Breast epithelium (tissue), 4 donors: Measurements from ENCODE around the gene SIKE1. TPM values are rescaled to one million over a fixed set of nuclear protein-coding genes. Genes with fewer than 3 reads are reported as not detected.
"Not testable (repeated sequence)": the region's sequence is repeated elsewhere in the genome, so short reads cannot be mapped to it uniquely, and the experiment has no call there.

Source experiments
- DNase-seq, 2 donors: peaks; one replicate each; pipeline ENCODE4 v3.0.0-alpha.2; 2019; ENCODE audit warnings: low spot score in 2 of 2
- H3K27ac ChIP-seq, 2 donors: fragments of 200-600 bp; sonication (generic) in 1 of 2; one replicate each; pipeline ENCODE4 v1.5.1; 2016 to 2019; ENCODE audit warnings: mild to moderate bottlenecking in 1 of 2
- H3K27me3 ChIP-seq, 2 donors: fragments of 200-600 bp; sonication (generic) in 1 of 2; one replicate each; pipeline versions ENCODE4 v1.5.1 to v1.6.0; 2017 to 2019; ENCODE audit warnings: control low read depth in 1 of 2, mild to moderate bottlenecking in 1 of 2
- H3K36me3 ChIP-seq: fragments of 200-600 bp; one replicate; pipeline ENCODE4 v1.5.1; 2019
- H3K4me1 ChIP-seq, 2 donors: fragments of 200-600 bp; sonication (generic); one replicate each; pipeline ENCODE4 v1.5.1; 2016 to 2019; ENCODE audit warnings: control low read depth in 1 of 2
- H3K4me3 ChIP-seq, 3 donors: fragments of 200-600 bp; sonication (generic); 1 replicate in 2 of 3; 2 replicates in 1 of 3; pipeline ENCODE4 v1.5.1; 2016 to 2019; ENCODE audit warnings: mild to moderate bottlenecking in 3 of 3, moderate library complexity in 2 of 3
- H3K9me3 ChIP-seq, 2 donors: fragments of 200-600 bp; sonication (generic) in 1 of 2; one replicate each; pipeline ENCODE4 v1.5.1; 2016 to 2019; ENCODE audit warnings: control low read depth in 1 of 2
- POLR2A ChIP-seq: fragments of 450-650 bp; IDR thresholded peaks from one replicate; pipeline ENCODE4 v1.6.1; 2016; ENCODE audit warnings: antibody characterized with exemption, mild to moderate bottlenecking, moderate library complexity
- POLR2AphosphoS5 ChIP-seq, 3 donors: sonication (generic); formaldehyde crosslinking; IDR thresholded peaks; one replicate each; pipeline ENCODE4 v1.6.1; 2017; ENCODE audit warnings: antibody characterized with exemption in 3 of 3
- intact Hi-C: fragments of 100-400 bp; cut with DNase I; formaldehyde crosslinking; loops from one replicate; pipeline ENCODE4 v1.15.1; 2023; ENCODE audit warnings: low total_unique reads
- total RNA-seq, 3 donors: library from RNA; depleted of rRNA; stranded (reverse); fragments of >200 nt; gene quantifications; one replicate each; pipeline ENCODE4 v1.1.0, GENCODE V29; 2016
- TF ChIP-seq, protein P1 (sequence below), 3 donors: fragments of 450-650 bp; IDR thresholded peaks; one replicate each; pipeline ENCODE4 v1.5.1; 2016 to 2017; ENCODE audit warnings: antibody characterized with exemption in 3 of 3, mild to moderate bottlenecking in 3 of 3, moderate library complexity in 3 of 3

Gene SIKE1
- total RNA-seq, result 10 to 100 TPM; 31.6 to 41.0 (median 32.3) TPM

DNA sequence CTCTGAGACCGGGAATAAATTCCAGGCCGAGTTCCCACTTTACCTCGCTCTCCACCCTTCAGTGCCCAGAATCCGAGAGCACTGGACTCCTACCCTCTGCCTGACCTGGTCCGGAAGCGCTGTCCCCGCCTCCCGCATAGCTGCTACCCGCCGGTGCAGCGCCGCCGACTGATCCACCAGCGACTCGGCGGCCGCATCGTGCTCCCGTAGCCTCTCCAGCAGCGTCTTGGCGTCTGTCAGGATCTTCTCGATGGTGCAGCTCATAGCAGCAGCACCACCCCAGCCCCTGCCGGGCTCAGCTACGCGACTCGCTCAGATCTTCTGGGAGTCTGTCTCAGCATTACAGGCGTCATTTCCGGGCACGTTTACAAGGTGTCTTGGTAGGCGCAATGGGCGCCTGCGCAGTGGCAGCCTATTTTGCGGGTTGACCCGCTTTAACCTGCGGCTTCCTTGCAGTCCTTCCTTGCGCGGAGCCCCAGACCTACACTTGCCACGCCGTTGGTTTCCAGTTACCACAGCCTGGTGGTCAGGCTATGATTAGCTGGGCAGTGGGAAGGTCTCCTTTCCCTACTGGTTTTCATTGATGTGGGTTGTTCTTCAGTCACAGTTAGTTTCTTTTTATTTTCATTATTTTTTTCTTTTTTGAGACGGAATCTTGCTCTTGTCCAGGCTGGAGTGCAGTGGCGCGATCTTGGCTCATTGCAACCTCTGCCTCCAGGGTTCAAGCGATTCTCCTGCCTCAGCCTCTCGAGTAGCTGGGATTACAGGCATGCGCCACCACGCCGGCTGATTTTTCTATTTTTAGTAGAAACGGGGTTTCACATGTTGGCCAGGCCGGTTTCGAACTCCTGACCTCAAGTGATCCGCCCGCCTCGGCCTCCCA lies at the start of gene SIKE1:
Gene SIKE1 (minus strand): TSS at position 342 of the 883 bp plus-strand sequence. CDS start 78 bp downstream, at position 264.
- TF ChIP-seq, protein P1, sequence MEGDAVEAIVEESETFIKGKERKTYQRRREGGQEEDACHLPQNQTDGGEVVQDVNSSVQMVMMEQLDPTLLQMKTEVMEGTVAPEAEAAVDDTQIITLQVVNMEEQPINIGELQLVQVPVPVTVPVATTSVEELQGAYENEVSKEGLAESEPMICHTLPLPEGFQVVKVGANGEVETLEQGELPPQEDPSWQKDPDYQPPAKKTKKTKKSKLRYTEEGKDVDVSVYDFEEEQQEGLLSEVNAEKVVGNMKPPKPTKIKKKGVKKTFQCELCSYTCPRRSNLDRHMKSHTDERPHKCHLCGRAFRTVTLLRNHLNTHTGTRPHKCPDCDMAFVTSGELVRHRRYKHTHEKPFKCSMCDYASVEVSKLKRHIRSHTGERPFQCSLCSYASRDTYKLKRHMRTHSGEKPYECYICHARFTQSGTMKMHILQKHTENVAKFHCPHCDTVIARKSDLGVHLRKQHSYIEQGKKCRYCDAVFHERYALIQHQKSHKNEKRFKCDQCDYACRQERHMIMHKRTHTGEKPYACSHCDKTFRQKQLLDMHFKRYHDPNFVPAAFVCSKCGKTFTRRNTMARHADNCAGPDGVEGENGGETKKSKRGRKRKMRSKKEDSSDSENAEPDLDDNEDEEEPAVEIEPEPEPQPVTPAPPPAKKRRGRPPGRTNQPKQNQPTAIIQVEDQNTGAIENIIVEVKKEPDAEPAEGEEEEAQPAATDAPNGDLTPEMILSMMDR (IDR thresholded peaks at IDR 0.05), result no peak
- TF ChIP-seq POLR2A, result peak; percentile 43
- TF ChIP-seq POLR2AphosphoS5 (IDR thresholded peaks at IDR 0.05), result peak; percentile 51 to 73 (median 59)
- H3K27ac ChIP-seq, result peak within 1 kb of the TSS; percentile 88 to 98
- no peaks in the 10 kb centered on the region for H3K9me3 ChIP-seq
- intact Hi-C loops, result no loop called here
- no peaks in the 10 kb centered on the region for H3K36me3 ChIP-seq
- no peaks in the 10 kb centered on the region for H3K27me3 ChIP-seq
- H3K4me1 ChIP-seq, result no peaks in the 10 kb centered on the region
- peak; percentile 82 to 86 for DNase-seq
- H3K4me3 ChIP-seq, result peak within 1 kb of the TSS; percentile 78 to 96 (median 85)

DNA sequence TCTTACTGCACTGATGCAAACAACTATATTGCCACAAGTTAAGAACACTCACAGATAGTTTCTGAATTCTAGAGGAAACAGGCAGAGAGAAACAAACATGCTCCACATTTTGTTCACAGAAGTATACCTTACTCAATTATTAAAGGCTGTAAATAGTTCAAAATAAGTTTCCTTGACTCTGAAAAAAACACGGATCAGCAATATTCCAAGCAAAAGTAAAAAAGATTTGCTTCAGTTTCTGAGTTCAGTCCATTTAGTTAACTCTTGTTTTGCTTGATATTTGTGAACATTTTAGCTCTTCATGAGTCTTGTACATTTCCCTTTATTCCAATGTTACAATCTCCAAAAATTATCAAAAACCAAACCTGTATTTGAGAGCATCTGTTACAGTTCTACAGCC lies 49.6 kb upstream of the SIKE1 start:
- intact Hi-C loops, H3K27ac ChIP-seq, H3K9me3 ChIP-seq, H3K36me3 ChIP-seq, H3K4me1 ChIP-seq, DNase-seq, H3K4me3 ChIP-seq, H3K27me3 ChIP-seq: not testable (repeated sequence)

DNA sequence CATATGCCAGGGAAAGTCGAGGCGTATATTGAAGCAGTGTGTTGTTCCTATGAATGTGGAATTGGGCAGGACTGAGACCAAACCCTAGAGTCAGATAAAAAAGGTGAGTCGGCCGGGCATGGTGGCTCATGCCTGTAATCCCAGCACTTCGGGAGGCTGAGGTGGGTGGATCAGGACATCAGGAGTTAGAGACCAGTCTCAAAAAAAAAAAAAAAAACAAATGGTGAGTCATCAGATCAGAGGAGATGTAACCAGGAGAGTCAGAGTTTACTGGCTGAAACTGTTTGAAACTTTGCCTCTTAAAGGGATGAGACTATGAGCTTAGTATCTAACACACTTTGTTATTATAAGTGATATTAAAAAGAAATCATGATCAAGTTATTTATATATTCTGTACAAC lies 47.8 kb upstream of the SIKE1 start:
- H3K9me3 ChIP-seq, result no peaks in the 10 kb centered on the region

DNA sequence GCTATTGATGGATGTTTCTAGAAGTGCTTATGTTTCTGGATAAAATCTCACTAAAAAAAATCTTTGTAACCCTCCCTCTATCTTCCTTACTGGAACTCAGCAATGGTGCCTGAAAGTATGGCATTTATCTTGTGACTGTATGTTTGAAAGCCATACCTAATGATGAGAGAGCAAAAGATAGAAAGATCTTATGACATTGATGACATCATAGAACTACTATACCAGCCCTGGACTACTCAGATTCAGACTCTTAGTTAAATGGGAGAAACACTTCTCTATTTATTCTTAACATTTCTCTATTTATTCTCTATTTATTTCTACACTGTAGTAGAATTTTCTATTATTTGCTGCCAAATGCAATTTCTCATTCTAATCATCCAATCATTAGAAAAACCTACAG lies 41.5 kb upstream of the SIKE1 start:
- Histone ChIP-seq H3K4me1 (no peaks in the 10 kb centered on the region), H3K27ac (no peak overlapping the region), H3K4me3 (no peak overlapping the region), H3K9me3 (no peaks in the 10 kb centered on the region), H3K36me3 (no peaks in the 10 kb centered on the region), H3K27me3 (peaks cover 0 to 2% of the 10 kb centered on the region in 2 donors)
- no peak for TF ChIP-seq POLR2A
- TF ChIP-seq POLR2AphosphoS5 (IDR thresholded peaks at IDR 0.05), result no peak
- TF ChIP-seq, protein P1 (IDR thresholded peaks at IDR 0.05), result no peak
- no peak for DNase-seq
- intact Hi-C loops, result no loop called here

More for the DNA sequence above, 47.8 kb upstream of the SIKE1 start:
- TF ChIP-seq, protein P1 (IDR thresholded peaks at IDR 0.05), result no peak
- TF ChIP-seq POLR2A (no peak), POLR2AphosphoS5 (IDR thresholded peaks at IDR 0.05) (no peak)
- H3K4me3 ChIP-seq, result no peak overlapping the region
- H3K4me1 ChIP-seq, result no peaks in the 10 kb centered on the region
- H3K36me3 ChIP-seq, result no peaks in the 10 kb centered on the region
- H3K27me3 ChIP-seq, result no peaks in the 10 kb centered on the region
- H3K27ac ChIP-seq, result no peak overlapping the region
- DNase-seq, result no peak
- intact Hi-C loops, result no loop called here

DNA sequence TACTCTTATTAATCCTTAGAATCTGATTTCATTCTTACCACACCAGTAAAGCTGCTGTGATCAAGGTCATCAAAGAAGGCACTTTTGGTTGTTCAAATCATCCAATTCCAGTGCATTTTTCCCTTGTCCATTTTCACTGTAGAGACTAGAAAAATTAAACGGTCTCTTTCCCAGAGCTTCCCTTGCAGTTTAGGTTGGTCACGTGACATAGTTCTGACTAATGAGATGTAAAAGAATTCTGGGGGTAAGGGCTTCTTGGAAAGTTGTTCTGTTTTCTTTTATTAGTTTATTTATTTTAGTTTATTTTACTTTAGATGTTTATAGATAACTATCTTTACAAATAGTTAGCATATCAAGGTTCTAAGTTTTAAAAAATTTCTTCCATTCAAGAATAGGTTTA lies 39.9 kb upstream of the SIKE1 start:
- no peak for DNase-seq
- H3K4me1 ChIP-seq, result no peaks in the 10 kb centered on the region
- no peaks in the 10 kb centered on the region for H3K36me3 ChIP-seq
- H3K9me3 ChIP-seq, result no peaks in the 10 kb centered on the region
- peaks cover 0 to 2% of the 10 kb centered on the region in 2 donors for H3K27me3 ChIP-seq
- no peak overlapping the region for H3K4me3 ChIP-seq
- TF ChIP-seq POLR2AphosphoS5 (IDR thresholded peaks at IDR 0.05), result no peak
- TF ChIP-seq POLR2A, result no peak
- TF ChIP-seq, protein P1 (IDR thresholded peaks at IDR 0.05), result no peak
- no peak overlapping the region for H3K27ac ChIP-seq
- intact Hi-C loops, result no loop called here
